ENCODE measurements around the gene SNTA1. TPM values are rescaled to one million over a fixed set of nuclear protein-coding genes. Genes with fewer than 3 reads are reported as not detected.

Gene SNTA1
- total and polyA plus RNA-seq, 2 of the 13 experiments (the other 11 are each of a cell fraction or from before 2014, with no cell fraction given), result 16.4 to 18.3 TPM

DNA sequence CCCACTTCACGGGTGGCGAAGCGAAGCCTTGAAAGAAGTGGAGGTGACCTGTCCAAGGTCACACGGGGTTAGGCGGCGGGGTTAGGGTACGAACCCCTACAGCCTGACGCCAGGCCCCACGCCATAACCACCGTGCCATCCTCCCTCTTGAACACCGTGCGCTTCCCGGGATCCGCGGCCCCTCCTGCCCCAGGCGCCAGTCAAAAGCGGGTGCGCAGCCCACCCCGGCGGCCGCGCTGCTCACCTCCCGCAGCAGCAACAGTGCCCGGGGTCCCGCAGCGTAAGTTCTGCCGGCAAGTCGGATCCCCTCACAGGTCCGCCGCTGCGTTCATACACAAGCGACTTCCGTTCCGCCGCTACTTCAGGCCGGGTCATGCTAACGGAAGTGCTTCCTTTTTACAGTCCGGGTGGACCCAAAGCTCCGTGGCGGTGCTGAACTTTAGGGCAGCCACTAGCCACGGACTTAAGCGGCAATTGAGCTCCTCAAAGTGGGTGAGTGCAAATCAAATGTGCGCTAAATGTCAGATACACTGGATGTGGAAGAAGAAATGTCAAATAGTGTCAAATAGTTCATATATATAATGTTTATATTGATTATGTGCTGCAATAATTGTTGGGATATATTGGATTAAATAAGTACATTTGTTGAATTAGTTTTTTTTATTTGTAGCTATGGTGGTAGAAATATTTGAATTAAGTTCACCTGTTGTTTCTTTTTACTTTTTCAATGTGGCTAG is 42.2 kb downstream of the SNTA1 start, which contains the start of gene CDK5RAP1 (continued):
- TF ChIP-seq ZNF549 (CRISPR knock-in tag; IDR thresholded peaks at IDR 0.05) (no peak), PAWR (CRISPR knock-in tag; IDR thresholded peaks at IDR 0.05; ENCODE audit: borderline replicate concordance) (peak; percentile 83; the same call in 1 of the 2 replicates), ZNF879 (CRISPR knock-in tag; IDR thresholded peaks at IDR 0.05) (peak; percentile 93), MXI1 (IDR thresholded peaks at IDR 0.05; ENCODE audit: borderline replicate concordance, low read depth, low read length) (peak; percentile 90; the same call in 2 of the 3 replicates), MTERF4 (CRISPR knock-in tag; IDR thresholded peaks at IDR 0.05) (peak; percentile 94), SOX13 (IDR thresholded peaks at IDR 0.05) (peak; percentile 73), SOX13 (CRISPR knock-in tag; conservative IDR thresholded peaks at IDR 0.05 in 1 of 2, IDR thresholded peaks at IDR 0.05 in 1 of 2) (peak in 1 of 2 experiments; percentile 86; a peak in 2 of 4 replicates), THAP8 (CRISPR knock-in tag; IDR thresholded peaks at IDR 0.05; ENCODE audit: borderline replicate concordance) (0 out of 2 replicates have a peak, but pooled peaks have one; percentile 94), ZNF570 (CRISPR knock-in tag; IDR thresholded peaks at IDR 0.05; ENCODE audit: borderline replicate concordance) (0 out of 2 replicates have a peak, but pooled peaks have one; percentile 41), CHD4 (IDR thresholded peaks at IDR 0.05; ENCODE audit: borderline replicate concordance, low read length) (no peak; the same call in 1 of the 2 replicates), RNF2 (conservative IDR thresholded peaks at IDR 0.05; ENCODE audit: low read depth) (peak; percentile 74; the same call in 1 of the 2 replicates), WIZ (CRISPR knock-in tag; IDR thresholded peaks at IDR 0.05) (peak; percentile 94), ZNF598 (CRISPR knock-in tag; IDR thresholded peaks at IDR 0.05; ENCODE audit: borderline replicate concordance) (peak; percentile 97), ZNF550 (CRISPR knock-in tag; IDR thresholded peaks at IDR 0.05; ENCODE audit: borderline replicate concordance) (peak; percentile 95), FOXJ3 (CRISPR knock-in tag; IDR thresholded peaks at IDR 0.05; ENCODE audit: borderline replicate concordance) (peak; percentile 80), ZNF567 (CRISPR knock-in tag; IDR thresholded peaks at IDR 0.05; ENCODE audit: borderline replicate concordance) (peak; percentile 97), CEBPB (IDR thresholded peaks at IDR 0.05; ENCODE audit: borderline replicate concordance, low read depth, low read length) (no peak), IKZF1 (IDR thresholded peaks at IDR 0.05) (no peak), ZNF782 (CRISPR knock-in tag; IDR thresholded peaks at IDR 0.05; ENCODE audit: borderline replicate concordance) (peak; percentile 97; the same call in 1 of the 2 replicates)
- TF ChIP-seq, protein P1, sequence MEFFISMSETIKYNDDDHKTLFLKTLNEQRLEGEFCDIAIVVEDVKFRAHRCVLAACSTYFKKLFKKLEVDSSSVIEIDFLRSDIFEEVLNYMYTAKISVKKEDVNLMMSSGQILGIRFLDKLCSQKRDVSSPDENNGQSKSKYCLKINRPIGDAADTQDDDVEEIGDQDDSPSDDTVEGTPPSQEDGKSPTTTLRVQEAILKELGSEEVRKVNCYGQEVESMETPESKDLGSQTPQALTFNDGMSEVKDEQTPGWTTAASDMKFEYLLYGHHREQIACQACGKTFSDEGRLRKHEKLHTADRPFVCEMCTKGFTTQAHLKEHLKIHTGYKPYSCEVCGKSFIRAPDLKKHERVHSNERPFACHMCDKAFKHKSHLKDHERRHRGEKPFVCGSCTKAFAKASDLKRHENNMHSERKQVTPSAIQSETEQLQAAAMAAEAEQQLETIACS (CRISPR knock-in tag; IDR thresholded peaks at IDR 0.05), result peak; percentile 49; the same call in 1 of the 2 replicates
- TF ChIP-seq, protein P2, sequence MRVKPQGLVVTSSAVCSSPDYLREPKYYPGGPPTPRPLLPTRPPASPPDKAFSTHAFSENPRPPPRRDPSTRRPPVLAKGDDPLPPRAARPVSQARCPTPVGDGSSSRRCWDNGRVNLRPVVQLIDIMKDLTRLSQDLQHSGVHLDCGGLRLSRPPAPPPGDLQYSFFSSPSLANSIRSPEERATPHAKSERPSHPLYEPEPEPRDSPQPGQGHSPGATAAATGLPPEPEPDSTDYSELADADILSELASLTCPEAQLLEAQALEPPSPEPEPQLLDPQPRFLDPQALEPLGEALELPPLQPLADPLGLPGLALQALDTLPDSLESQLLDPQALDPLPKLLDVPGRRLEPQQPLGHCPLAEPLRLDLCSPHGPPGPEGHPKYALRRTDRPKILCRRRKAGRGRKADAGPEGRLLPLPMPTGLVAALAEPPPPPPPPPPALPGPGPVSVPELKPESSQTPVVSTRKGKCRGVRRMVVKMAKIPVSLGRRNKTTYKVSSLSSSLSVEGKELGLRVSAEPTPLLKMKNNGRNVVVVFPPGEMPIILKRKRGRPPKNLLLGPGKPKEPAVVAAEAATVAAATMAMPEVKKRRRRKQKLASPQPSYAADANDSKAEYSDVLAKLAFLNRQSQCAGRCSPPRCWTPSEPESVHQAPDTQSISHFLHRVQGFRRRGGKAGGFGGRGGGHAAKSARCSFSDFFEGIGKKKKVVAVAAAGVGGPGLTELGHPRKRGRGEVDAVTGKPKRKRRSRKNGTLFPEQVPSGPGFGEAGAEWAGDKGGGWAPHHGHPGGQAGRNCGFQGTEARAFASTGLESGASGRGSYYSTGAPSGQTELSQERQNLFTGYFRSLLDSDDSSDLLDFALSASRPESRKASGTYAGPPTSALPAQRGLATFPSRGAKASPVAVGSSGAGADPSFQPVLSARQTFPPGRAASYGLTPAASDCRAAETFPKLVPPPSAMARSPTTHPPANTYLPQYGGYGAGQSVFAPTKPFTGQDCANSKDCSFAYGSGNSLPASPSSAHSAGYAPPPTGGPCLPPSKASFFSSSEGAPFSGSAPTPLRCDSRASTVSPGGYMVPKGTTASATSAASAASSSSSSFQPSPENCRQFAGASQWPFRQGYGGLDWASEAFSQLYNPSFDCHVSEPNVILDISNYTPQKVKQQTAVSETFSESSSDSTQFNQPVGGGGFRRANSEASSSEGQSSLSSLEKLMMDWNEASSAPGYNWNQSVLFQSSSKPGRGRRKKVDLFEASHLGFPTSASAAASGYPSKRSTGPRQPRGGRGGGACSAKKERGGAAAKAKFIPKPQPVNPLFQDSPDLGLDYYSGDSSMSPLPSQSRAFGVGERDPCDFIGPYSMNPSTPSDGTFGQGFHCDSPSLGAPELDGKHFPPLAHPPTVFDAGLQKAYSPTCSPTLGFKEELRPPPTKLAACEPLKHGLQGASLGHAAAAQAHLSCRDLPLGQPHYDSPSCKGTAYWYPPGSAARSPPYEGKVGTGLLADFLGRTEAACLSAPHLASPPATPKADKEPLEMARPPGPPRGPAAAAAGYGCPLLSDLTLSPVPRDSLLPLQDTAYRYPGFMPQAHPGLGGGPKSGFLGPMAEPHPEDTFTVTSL (CRISPR knock-in tag; IDR thresholded peaks at IDR 0.05; ENCODE audit: borderline replicate concordance), result peak; percentile 81
